ENCODE measurements around the gene PSMC6.

Gene PSMC6

GRCh38 chr14:52701223-52701622 lies 5.8 kb upstream of the PSMC6 start:
- DNase-seq = no peak
- Histone ChIP-seq H3K9me3 (no peaks in the 10 kb centered on the region), H3K4me1 (peaks cover 0 to 3% (median under 1%) of the 10 kb centered on the region in 4 donors), H3K27ac (no peak overlapping the region), H3K27me3 (no peaks in the 10 kb centered on the region), H3K4me3 (no peak overlapping the region), H3K36me3 (no peaks in the 10 kb centered on the region)
- no peak for TF ChIP-seq CTCF (IDR thresholded peaks at IDR 0.05)
- intact Hi-C loops (cut with DNase I; ENCODE audit: low total_unique reads) = no loop called here

GRCh38 chr14:52703225-52703624 lies 3.8 kb upstream of the PSMC6 start:
- peaks cover 0 to 12% (median 9%) of the 10 kb centered on the region in 4 donors for H3K4me1 ChIP-seq
- DNase-seq = no peak
- H3K27me3 ChIP-seq = no peaks in the 10 kb centered on the region
- no peak overlapping the region for H3K4me3 ChIP-seq
- H3K27ac ChIP-seq = no peak overlapping the region
- no peak for TF ChIP-seq CTCF (IDR thresholded peaks at IDR 0.05)
- intact Hi-C loops (cut with DNase I; ENCODE audit: low total_unique reads) = no loop called here
- no peaks in the 10 kb centered on the region for H3K9me3 ChIP-seq
- no peaks in the 10 kb centered on the region for H3K36me3 ChIP-seq

GRCh38 chr14:52703664-52704063 lies 3.3 kb upstream of the PSMC6 start:
- no peak overlapping the region for H3K4me3 ChIP-seq
- H3K27ac ChIP-seq = no peak overlapping the region
- no peak for TF ChIP-seq CTCF (IDR thresholded peaks at IDR 0.05)
- H3K36me3 ChIP-seq = peaks cover 0 to under 1% (median under 1%) of the 10 kb centered on the region in 3 donors
- intact Hi-C loops (cut with DNase I; ENCODE audit: low total_unique reads) = no loop called here
- H3K27me3 ChIP-seq = no peaks in the 10 kb centered on the region
- peaks cover 0 to 15% (median 14%) of the 10 kb centered on the region in 4 donors for H3K4me1 ChIP-seq
- no peaks in the 10 kb centered on the region for H3K9me3 ChIP-seq
- DNase-seq = no peak

GRCh38 chr14:52706286-52706685 lies 714 bp upstream of the PSMC6 start:
- peaks cover 0 to 26% (median 16%) of the 10 kb centered on the region in 4 donors for H3K4me1 ChIP-seq
- TF ChIP-seq CTCF (IDR thresholded peaks at IDR 0.05) = no peak
- H3K9me3 ChIP-seq = no peaks in the 10 kb centered on the region
- H3K27me3 ChIP-seq = no peaks in the 10 kb centered on the region
- intact Hi-C loops (cut with DNase I; ENCODE audit: low total_unique reads) = no loop called here
- H3K27ac ChIP-seq = peak overlapping the region; percentile 84 to 85
- DNase-seq = no peak
- H3K4me3 ChIP-seq = peak overlapping the region; percentile 74 to 79
- H3K36me3 ChIP-seq = peaks cover 14 to 27% (median 21%) of the 10 kb centered on the region in 3 donors

- TF ChIP-seq CTCF (IDR thresholded peaks at IDR 0.05) = no peak
- Histone ChIP-seq H3K9me3 (no peaks in the 10 kb centered on the region), H3K27me3 (no peaks in the 10 kb centered on the region), H3K27ac (no peak overlapping the region), H3K4me1 (peaks cover 0 to 20% (median 13%) of the 10 kb centered on the region in 4 donors), H3K4me3 (no peak overlapping the region), H3K36me3 (peaks cover 64 to 79% (median 71%) of the 10 kb centered on the region in 3 donors)
- DNase-seq = no peak
- intact Hi-C loops (cut with DNase I; ENCODE audit: low total_unique reads) = no loop called here
These were observed 4.7 kb downstream of the PSMC6 start for GRCh38 chr14:52711666-52712065.

GRCh38 chr14:52716155-52716554 lies 9.2 kb downstream of the PSMC6 start:
- no peaks in the 10 kb centered on the region for H3K27me3 ChIP-seq
- no peaks in the 10 kb centered on the region for H3K4me1 ChIP-seq
- intact Hi-C loops (cut with DNase I; ENCODE audit: low total_unique reads) = no loop called here
- TF ChIP-seq CTCF (IDR thresholded peaks at IDR 0.05) = no peak
- no peak for DNase-seq
- H3K4me3 ChIP-seq = no peak overlapping the region
- H3K36me3 ChIP-seq = peaks cover 81 to 97% (median 88%) of the 10 kb centered on the region in 3 donors
- no peaks in the 10 kb centered on the region for H3K9me3 ChIP-seq
- no peak overlapping the region for H3K27ac ChIP-seq
